HG02610 (cell line): ENCODE results near the gene ANO2.

ENCODE experiments used
- ATAC-seq: cut with Tn5 transposase; IDR thresholded peaks from one replicate; pipeline ENCODE4 v1.9.1; 2021; ENCODE audit warnings: mild to moderate bottlenecking, moderate library complexity; ENCODE audit not compliant: unreplicated experiment

The ANO2 gene

GRCh38 chr12:5630726-5631125 lies 314.3 kb downstream of the ANO2 start:
- ATAC-seq, result no peak

GRCh38 chr12:5628501-5628900 lies 316.6 kb downstream of the ANO2 start:
- ATAC-seq, result no peak

GRCh38 chr12:5627053-5627630 lies 317.9 kb downstream of the ANO2 start:
- ATAC-seq, result no peak

- ATAC-seq, result no peak
Measured at GRCh38 chr12:5626151-5626550, 318.9 kb downstream of the ANO2 start.

- no peak for ATAC-seq
Measured at GRCh38 chr12:5624486-5625272, 320.4 kb downstream of the ANO2 start.

GRCh38 chr12:5623411-5623810 lies 321.6 kb downstream of the ANO2 start:
- no peak for ATAC-seq

- no peak for ATAC-seq
Measured at GRCh38 chr12:5622280-5622679, 322.8 kb downstream of the ANO2 start.

GRCh38 chr12:5621329-5621728 lies 323.7 kb downstream of the ANO2 start:
- ATAC-seq, result no peak

- ATAC-seq, result no peak
Measured at GRCh38 chr12:5620896-5621295, 324.2 kb downstream of the ANO2 start.

GRCh38 chr12:5619628-5620027 lies 325.4 kb downstream of the ANO2 start:
- no peak for ATAC-seq

GRCh38 chr12:5616854-5617253 lies 328.2 kb downstream of the ANO2 start:
- no peak for ATAC-seq

GRCh38 chr12:5615760-5616159 lies 329.3 kb downstream of the ANO2 start:
- no peak for ATAC-seq

- ATAC-seq, result no peak
Measured at GRCh38 chr12:5614256-5614655, 330.8 kb downstream of the ANO2 start.

GRCh38 chr12:5612556-5613410 lies 332.3 kb downstream of the ANO2 start:
- no peak for ATAC-seq

- no peak for ATAC-seq
Measured at GRCh38 chr12:5611162-5611561, 333.9 kb downstream of the ANO2 start.

GRCh38 chr12:5599378-5599777 lies 345.7 kb downstream of the ANO2 start:
- ATAC-seq, result no peak

GRCh38 chr12:5593998-5594397 lies 351.1 kb downstream of the ANO2 start:
- no peak for ATAC-seq

GRCh38 chr12:5593086-5593485 lies 352.0 kb downstream of the ANO2 start:
- no peak for ATAC-seq

- no peak for ATAC-seq
Measured at GRCh38 chr12:5592310-5592709, 352.7 kb downstream of the ANO2 start.

GRCh38 chr12:5590316-5590715 lies 354.7 kb downstream of the ANO2 start:
- no peak for ATAC-seq

- no peak for ATAC-seq
Measured at GRCh38 chr12:5589054-5589453, 356.0 kb downstream of the ANO2 start.

GRCh38 chr12:5588591-5588990 lies 356.5 kb downstream of the ANO2 start:
- ATAC-seq, result no peak
